ENCODE measurements around the gene FBXO24. TPM values are rescaled to one million over a fixed set of nuclear protein-coding genes. Genes with fewer than 3 reads are reported as not detected.

Gene FBXO24
- total and polyA plus RNA-seq, 10 of the 15 experiments (the other 5 are each of a cell fraction or from before 2014, with no cell fraction given): 0.11 to 0.96 (median 0.27) TPM; not detected in 4

DNA sequence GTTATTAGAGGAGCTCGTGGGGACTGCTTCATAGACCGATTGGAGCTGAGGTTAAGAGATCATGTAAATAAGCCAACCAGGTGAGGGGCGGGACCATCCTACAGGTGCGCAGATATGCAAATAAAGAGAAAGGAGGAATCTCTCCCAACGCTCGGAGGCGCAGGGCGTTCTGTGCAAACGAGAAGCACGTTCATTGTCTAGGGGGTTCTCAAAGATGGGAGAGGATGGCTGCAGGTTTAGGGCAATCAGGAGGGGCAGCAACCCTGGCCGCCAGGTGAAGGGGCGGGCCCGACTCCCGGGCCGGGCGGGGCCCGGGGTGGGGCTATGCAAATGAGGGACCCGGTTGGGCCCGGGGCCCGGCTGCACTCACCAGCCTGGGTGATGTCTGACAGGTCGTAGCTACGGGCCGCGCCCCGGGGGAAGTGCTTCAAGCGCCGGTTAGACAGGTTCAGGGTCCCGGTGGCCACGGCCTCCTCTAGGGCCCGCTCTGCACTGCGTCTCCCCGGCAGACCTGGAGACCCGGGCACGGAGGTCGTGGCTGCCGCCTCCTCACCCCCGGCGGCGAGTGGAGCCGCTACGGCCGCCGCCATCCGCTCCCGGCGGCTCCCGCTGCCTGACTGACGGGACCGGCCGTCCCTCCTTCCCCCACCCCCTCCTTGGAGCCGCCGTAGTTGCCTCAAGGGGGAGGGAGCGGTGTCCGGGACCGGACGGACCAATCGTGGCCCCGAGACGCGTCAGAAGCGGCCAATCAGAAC, 440 bp upstream of the FBXO24 start, which contains the start of gene LRCH4 (continued):
- TF ChIP-seq ATF2 (IDR thresholded peaks at IDR 0.05; ENCODE audit: low read length) (no peak), PML (IDR thresholded peaks at IDR 0.05; ENCODE audit: low read length) (peak; percentile 73; the same call in 1 of the 2 replicates), MTA2 (IDR thresholded peaks at IDR 0.05; ENCODE audit: low read depth) (no peak), WRNIP1 (IDR thresholded peaks at IDR 0.05; ENCODE audit: borderline replicate concordance, low read depth, low read length) (no peak), CREM (IDR thresholded peaks at IDR 0.05; ENCODE audit: low read depth) (no peak)
- TF ChIP-seq, protein P1, sequence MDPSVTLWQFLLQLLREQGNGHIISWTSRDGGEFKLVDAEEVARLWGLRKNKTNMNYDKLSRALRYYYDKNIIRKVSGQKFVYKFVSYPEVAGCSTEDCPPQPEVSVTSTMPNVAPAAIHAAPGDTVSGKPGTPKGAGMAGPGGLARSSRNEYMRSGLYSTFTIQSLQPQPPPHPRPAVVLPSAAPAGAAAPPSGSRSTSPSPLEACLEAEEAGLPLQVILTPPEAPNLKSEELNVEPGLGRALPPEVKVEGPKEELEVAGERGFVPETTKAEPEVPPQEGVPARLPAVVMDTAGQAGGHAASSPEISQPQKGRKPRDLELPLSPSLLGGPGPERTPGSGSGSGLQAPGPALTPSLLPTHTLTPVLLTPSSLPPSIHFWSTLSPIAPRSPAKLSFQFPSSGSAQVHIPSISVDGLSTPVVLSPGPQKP (IDR thresholded peaks at IDR 0.05; ENCODE audit: low read depth, low read length): 0 out of 2 replicates have a peak, but pooled peaks have one; percentile 16

- Histone ChIP-seq H2AFZ (ENCODE audit: control insufficient read depth, low read depth, low read length) (no peak overlapping the region), H4K20me1 (ENCODE audit: control insufficient read depth, insufficient read depth) (no peaks in the 10 kb centered on the region), H3K9me3 (replicated peaks; ENCODE audit: control insufficient read depth, insufficient read depth, low read length) (no peaks in the 10 kb centered on the region), H3K27me3 (replicated peaks in 1 of 2; ENCODE audit: control insufficient read depth in 2 of 2, insufficient read depth in 2 of 2, low read length in 1 of 2) (no peaks in the 10 kb centered on the region), H3K79me2 (ENCODE audit: control insufficient read depth, insufficient read depth, low read length) (peaks cover 24% of the 10 kb centered on the region), H3K4me1 (ENCODE audit: control insufficient read depth, insufficient read depth, low read length) (peaks cover 15% of the 10 kb centered on the region), H3K4me2 (ENCODE audit: control insufficient read depth, insufficient read depth) (no peak overlapping the region), H3K36me3 (ENCODE audit: control insufficient read depth in 2 of 2, insufficient read depth in 2 of 2, low read length in 1 of 2) (no peaks in the 10 kb centered on the region), H3K27ac (ENCODE audit: control insufficient read depth, insufficient read depth) (no peak overlapping the region), H3K4me3 (no peak overlapping the region), H3K9ac (ENCODE audit: control insufficient read depth, insufficient read depth, low read length) (no peak overlapping the region)
- intact Hi-C loops (cut with micrococcal nuclease; ENCODE audit: unreplicated experiment): no loop called here
- DNase-seq (ENCODE audit: low read depth, low spot score) (no peak), ATAC-seq (no peak), FAIRE-seq (no peak)
- WGBS (ENCODE audit: insufficient coverage, insufficient replicate concordance, low lambda C conversion rate, missing lambda C conversion rate): 0% methylated on average over 1 of the region's 1 CpG
- ChIA-PET CTCF (interaction anchor here (0.6 to 11.6 kb wide), 27 partner anchors 10 to 644 kb away, joined by 3 to 190 read pairs (median 4); partner anchors contain the start of genes AGFG2, MOSPD3, POP7 and SLC12A9), SMC1A (ENCODE audit: uncharacterized antibody, unreplicated experiment) (interaction anchor here (0.8 to 2.3 kb wide), 7 partner anchors 9 to 133 kb away, joined by 3 to 13 read pairs (median 4); no protein-coding TSS in a partner anchor), POLR2A (interaction anchor here (0.6 to 1.0 kb wide), 5 partner anchors 45 to 139 kb away, joined by 3 to 7 read pairs (median 6); no protein-coding TSS in a partner anchor), RAD21 (ENCODE audit: unreplicated experiment) (interaction anchor here (0.6 to 1.6 kb wide), 11 partner anchors 23 to 264 kb away, joined by 3 to 6 read pairs (median 4); partner anchors contain the start of genes SLC12A9 and ZCWPW1)
- in situ Hi-C loops (cut with MboI): no loop called here
- no TSS peak for BruUV-seq (replicated peaks)
- peak; percentile 51; the same call in 1 of the 2 replicates for TF ChIP-seq SMC3 (IDR thresholded peaks at IDR 0.05; ENCODE audit: borderline replicate concordance, low read length)
- no peak for TF ChIP-seq RAD51 (IDR thresholded peaks at IDR 0.05)
- no peak for TF ChIP-seq SUZ12 (IDR thresholded peaks at IDR 0.05; ENCODE audit: unreplicated experiment)
- TF ChIP-seq MXI1 (IDR thresholded peaks at IDR 0.05; ENCODE audit: low read depth, low read length): no peak
- no peak for TF ChIP-seq CEBPZ (IDR thresholded peaks at IDR 0.05; ENCODE audit: low read depth, low read length)
- TF ChIP-seq CTCF (IDR thresholded peaks at IDR 0.05 in 2 of 3, conservative IDR thresholded peaks at IDR 0.05 in 1 of 3; ENCODE audit: control insufficient read depth in 2 of 3, extremely low read depth in 1 of 3, insufficient read depth in 1 of 3, low read depth in 3 of 3, low read length in 3 of 3): peak; percentile 38 to 59 (median 48); a peak in 5 of 6 replicates
- TF ChIP-seq MEF2B (IDR thresholded peaks at IDR 0.05; ENCODE audit: partially characterized antibody, poor library complexity, severe bottlenecking): no peak
Measured at GRCh38 chr7:100588438-100588837, 2.3 kb downstream of the FBXO24 start.

Measured in GM12878 (cell line).